IMR-90 (cell line): ENCODE results near the gene IL1RAP. TPM values are rescaled to one million over a fixed set of nuclear protein-coding genes. Genes with fewer than 3 reads are reported as not detected.
A peak's percentile ranks its signal among the peaks of the same experiment; 100 is the strongest.

Experiments
- ATAC-seq: fragments of 200-7000 bp; cut with Tn5 transposase; 2 replicates; pipeline ENCODE4 v1.9.1; 2020; ENCODE audit warnings: low read depth, mild to moderate bottlenecking, moderate library complexity
- BruUV-seq: library from RNA; stranded (reverse); fragments of 400-500 nt; replicated peaks from 2 replicates; lab custom pipeline; 2021; lab: Mats Ljungman, UMichigan
- CTCF ChIA-PET: fragments of 300-600 bp; formaldehyde crosslinking; extraction: SDS; loops from one replicate; lab custom pipeline; 2021; ENCODE audit warnings: antibody characterized with exemption; lab: Yijun Ruan, JAX
- POLR2A ChIA-PET: fragments of 300-600 bp; sonication (Branson Sonifier 250); formaldehyde crosslinking; loops from one replicate; lab custom pipeline; 2022; ENCODE audit warnings: antibody characterized with exemption; ENCODE audit not compliant: unreplicated experiment; lab: Charles Lee
- DNase-seq: peaks from one replicate; pipeline ENCODE4 v3.0.0; 2013
- H2AFZ ChIP-seq: replicated peaks from 2 replicates; pipeline ENCODE3; 2013; ENCODE audit warnings: low read length, mild to moderate bottlenecking; ENCODE audit not compliant: poor library complexity
- H2AK5ac ChIP-seq: 2 replicates; pipeline ENCODE4 v1.6.1; 2013; ENCODE audit warnings: low read depth, low read length, inconsistent platforms
- H2AK9ac ChIP-seq: replicated peaks from 2 replicates; pipeline ENCODE3; 2013; ENCODE audit warnings: mild to moderate bottlenecking, low read depth, low read length, moderate library complexity; ENCODE audit not compliant: poor library complexity
- H2BK120ac ChIP-seq: 2 replicates; pipeline ENCODE4 v1.6.1; 2013; ENCODE audit warnings: low read depth, low read length, inconsistent platforms
- H2BK15ac ChIP-seq: 3 replicates; pipeline ENCODE4 v1.6.1; 2013; ENCODE audit warnings: low read depth, low read length, inconsistent platforms
- H2BK20ac ChIP-seq: 2 replicates; pipeline ENCODE4 v1.6.1; 2013; ENCODE audit warnings: low read depth, mild to moderate bottlenecking, inconsistent platforms, low read length, moderate library complexity
- H2BK5ac ChIP-seq: 2 replicates; pipeline ENCODE4 v1.6.1; 2013; ENCODE audit warnings: mild to moderate bottlenecking, low read depth, low read length, inconsistent platforms; ENCODE audit not compliant: poor library complexity, severe bottlenecking
- H3K14ac ChIP-seq: replicated peaks from 2 replicates; pipeline ENCODE4 v1.6.1; 2013; ENCODE audit warnings: low read depth, low read length, inconsistent platforms
- H3K18ac ChIP-seq: 2 replicates; pipeline ENCODE4 v1.6.1; 2013; ENCODE audit warnings: low read depth, low read length, control low read depth
- H3K23ac ChIP-seq: 2 replicates; pipeline ENCODE4 v1.6.1; 2013; ENCODE audit warnings: low read depth, low read length, inconsistent platforms
- H3K27ac ChIP-seq: 2 replicates; pipeline ENCODE4 v1.5.1; 2013; ENCODE audit warnings: mild to moderate bottlenecking, control low read depth, low read length; ENCODE audit not compliant: insufficient read depth
- H3K27me3 ChIP-seq: 2 replicates; pipeline ENCODE4 v1.6.1; 2013; ENCODE audit warnings: low read length; ENCODE audit not compliant: control insufficient read depth, insufficient read depth
- H3K36me3 ChIP-seq: 2 replicates; pipeline ENCODE4 v1.6.1; 2013; ENCODE audit warnings: low read length, mixed read lengths; ENCODE audit not compliant: control insufficient read depth, insufficient read depth
- H3K4ac ChIP-seq: 2 replicates; pipeline ENCODE4 v1.6.1; 2013; ENCODE audit warnings: low read depth, low read length, inconsistent platforms
- H3K4me1 ChIP-seq: 2 replicates; pipeline ENCODE4 v1.6.1; 2013; ENCODE audit warnings: low read length, mixed read lengths; ENCODE audit not compliant: control insufficient read depth, insufficient read depth
- H3K4me2 ChIP-seq: 2 replicates; pipeline ENCODE4 v1.6.1; 2013; ENCODE audit warnings: low read depth, mild to moderate bottlenecking, control low read depth, low read length, moderate library complexity
- H3K4me3 ChIP-seq: 2 replicates; pipeline ENCODE4 v1.5.1; 2013; ENCODE audit warnings: low read depth, mild to moderate bottlenecking, control low read depth, low read length, moderate library complexity; ENCODE audit not compliant: insufficient read depth
- H3K56ac ChIP-seq: 2 replicates; pipeline ENCODE4 v1.6.1; 2013; ENCODE audit warnings: low read length, inconsistent platforms; ENCODE audit not compliant: insufficient read depth; ENCODE audit errors: extremely low read depth
- H3K79me1 ChIP-seq, 2 experiments: 2 replicates each; pipeline ENCODE4 v1.6.1; 2013; ENCODE audit warnings: low read length in 2 of 2, inconsistent platforms in 1 of 2, low read depth in 1 of 2
- H3K9ac ChIP-seq: 2 replicates; pipeline ENCODE4 v1.6.1; 2013; ENCODE audit warnings: low read depth, low read length, control low read depth
- H3K9me1 ChIP-seq: 2 replicates; pipeline ENCODE4 v1.6.1; 2013; ENCODE audit warnings: low read length, inconsistent platforms; ENCODE audit not compliant: insufficient read depth
- H3K9me3 ChIP-seq: 2 replicates; pipeline ENCODE4 v1.6.1; 2013; ENCODE audit warnings: low read length; ENCODE audit not compliant: control insufficient read depth, insufficient read depth
- H4K20me1 ChIP-seq: 2 replicates; pipeline ENCODE4 v1.6.1; 2013; ENCODE audit warnings: low read length, inconsistent platforms; ENCODE audit not compliant: insufficient read depth
- H4K5ac ChIP-seq: 2 replicates; pipeline ENCODE4 v1.6.1; 2013; ENCODE audit warnings: mild to moderate bottlenecking, low read depth, low read length, control low read depth
- H4K8ac ChIP-seq, 2 experiments: 2 replicates each; pipeline ENCODE4 v1.6.1; 2013; ENCODE audit warnings: low read depth in 2 of 2, low read length in 2 of 2, control low read depth in 1 of 2, inconsistent platforms in 1 of 2
- H4K91ac ChIP-seq: 2 replicates; pipeline ENCODE4 v1.6.1; 2013; ENCODE audit warnings: low read depth, low read length, inconsistent platforms; ENCODE audit not compliant: insufficient read depth
- MAFK ChIP-seq: IDR thresholded peaks from 2 replicates; pipeline ENCODE4 v1.6.1; 2012; ENCODE audit warnings: low read depth, low read length, improper control_type of control experiment
- POLR2A ChIP-seq: IDR thresholded peaks from 2 replicates; pipeline ENCODE4 v1.6.1; 2012; ENCODE audit warnings: mild to moderate bottlenecking, low read depth, low read length
- dilution Hi-C: fragments of 300-500 bp; cut with HindIII; formaldehyde crosslinking; loops from one replicate; pipeline ENCODE4 v1.14.3; 2018; ENCODE audit warnings: low sequenced_read_pairs; ENCODE audit not compliant: unreplicated experiment
- in situ Hi-C: fragments of 300-500 bp; cut with MboI; formaldehyde crosslinking; loops from 3 replicates; pipeline ENCODE4 v1.14.3; 2019; ENCODE audit warnings: low sequenced_read_pairs, inconsistent platforms, mixed read lengths
- intact Hi-C: fragments of 100-400 bp; cut with micrococcal nuclease; formaldehyde crosslinking; loops from 2 replicates; pipeline ENCODE4 v1.10.0; 2022
- polyA plus RNA-seq, 3 experiments: library from polyadenylated mRNA; depleted of rRNA; stranded (reverse); fragments of >200 nt; gene quantifications; 2 replicates each; pipeline ENCODE4 v1.2.3, GENCODE V29; 2012; ENCODE audit warnings: low replicate concordance in 1 of 3
- total RNA-seq: library from RNA; depleted of rRNA; stranded (reverse); fragments of >200 nt; gene quantifications from 2 replicates; pipeline ENCODE4 v1.2.3, GENCODE V29; 2012

The IL1RAP gene
- total and polyA plus RNA-seq, 2 of the 4 experiments (the other 2 are of a cell fraction), result 8.3 to 11.3 TPM

DNA sequence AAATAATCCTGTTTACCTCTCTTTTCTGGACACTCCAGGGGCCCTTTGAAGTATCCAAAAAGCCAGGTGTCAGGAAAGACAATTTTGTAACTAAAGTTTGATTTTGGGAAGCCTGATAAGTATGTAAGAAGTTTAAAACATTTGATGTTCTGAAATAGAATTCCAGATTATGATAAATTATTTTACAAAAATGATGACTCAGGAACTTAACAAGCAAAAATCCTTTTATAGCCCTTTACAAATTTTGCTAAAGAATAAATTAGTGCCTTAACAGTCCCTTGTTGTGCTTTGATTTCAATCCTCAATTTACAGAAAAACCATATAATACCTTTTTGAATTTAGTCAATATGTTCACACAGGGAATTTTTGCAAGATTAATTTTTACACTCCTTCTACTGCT lies 38.1 kb downstream of the IL1RAP start:
- Histone ChIP-seq H3K9me3 (no peaks in the 10 kb centered on the region), H3K9ac (no peak overlapping the region), H3K4ac (no peak overlapping the region), H3K23ac (no peak overlapping the region), H3K79me1 (peaks cover 0 to 4% of the 10 kb centered on the region in 2 experiments; a peak in 1 of 4 replicates), H3K27me3 (no peaks in the 10 kb centered on the region), H3K4me2 (no peak overlapping the region), H4K5ac (no peak overlapping the region), H4K91ac (no peak overlapping the region), H3K4me1 (no peaks in the 10 kb centered on the region), H3K14ac (no peak overlapping the region), H3K4me3 (no peak overlapping the region), H3K18ac (no peak overlapping the region), H2BK15ac (no peak overlapping the region), H2AK5ac (no peak overlapping the region), H3K9me1 (no peaks in the 10 kb centered on the region; the same call in 1 of the 2 replicates), H2AFZ (no peak overlapping the region), H2BK5ac (no peak overlapping the region), H4K8ac (no peak overlapping the region), H4K20me1 (no peaks in the 10 kb centered on the region), H3K36me3 (no peaks in the 10 kb centered on the region), H2AK9ac (no peak overlapping the region), H2BK20ac (no peak overlapping the region), H3K27ac (no peak overlapping the region), H3K56ac (no peak overlapping the region), H2BK120ac (no peak overlapping the region)
- no peak for TF ChIP-seq POLR2A
- peak; percentile 83 for TF ChIP-seq MAFK
- ChIA-PET CTCF (interaction anchor here (0.8 kb wide), 1 partner anchor 18 kb away, joined by 5 read pairs; no protein-coding TSS in a partner anchor), POLR2A (no interaction called here)
- no TSS peak for BruUV-seq
- in situ Hi-C loops, result no loop called here
- ATAC-seq, result no peak
- intact Hi-C loops, result no loop called here
- dilution Hi-C loops, result no loop called here
- no peak for DNase-seq
